NOMO-1 (cell line): ENCODE measurements around the gene CRAMP1.

Experiments
- DNase-seq, 2 experiments: peaks; one replicate each; lab custom pipeline; 2025; ENCODE audit not compliant: unreplicated experiment in 2 of 2; lab: John Stamatoyannopoulos, UW

Gene CRAMP1

DNA sequence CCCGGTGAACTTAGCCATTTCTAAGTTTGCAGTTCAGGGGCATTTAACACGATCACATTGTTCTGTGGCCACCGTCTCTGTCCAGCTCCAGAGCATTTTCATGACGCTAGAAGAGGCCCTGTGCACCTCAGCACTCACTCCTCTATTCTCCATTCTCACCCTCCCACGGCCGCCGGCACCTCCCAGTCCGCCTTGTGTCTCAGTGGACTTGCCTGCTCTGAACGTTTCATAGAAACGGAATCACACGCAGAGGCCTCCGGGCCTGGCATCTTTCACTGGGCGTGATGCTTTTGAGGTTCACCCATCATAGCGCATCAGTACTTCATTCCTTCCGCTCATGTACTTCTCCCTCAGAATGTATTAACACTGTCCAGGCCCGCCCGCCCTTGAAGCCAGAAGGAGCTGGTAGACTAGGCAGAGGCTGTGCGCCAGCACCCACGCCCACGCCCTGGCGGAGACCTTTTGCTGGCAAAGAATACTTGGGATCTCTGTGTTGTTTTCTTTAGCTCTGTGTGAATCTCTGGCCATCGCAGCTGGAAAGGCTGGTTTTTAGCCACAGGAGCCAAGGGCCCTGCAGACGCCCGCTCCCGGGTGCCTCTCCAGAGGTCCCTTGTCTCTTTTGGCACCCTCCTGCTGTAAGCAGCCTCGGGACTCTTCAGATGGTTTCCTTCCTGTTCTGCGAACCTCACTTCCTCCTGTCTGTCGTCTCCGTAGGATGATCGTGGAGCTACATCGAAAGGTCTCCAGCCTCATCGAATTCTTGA, 42.5 kb downstream of the CRAMP1 start:
- DNase-seq, result no peak

DNA sequence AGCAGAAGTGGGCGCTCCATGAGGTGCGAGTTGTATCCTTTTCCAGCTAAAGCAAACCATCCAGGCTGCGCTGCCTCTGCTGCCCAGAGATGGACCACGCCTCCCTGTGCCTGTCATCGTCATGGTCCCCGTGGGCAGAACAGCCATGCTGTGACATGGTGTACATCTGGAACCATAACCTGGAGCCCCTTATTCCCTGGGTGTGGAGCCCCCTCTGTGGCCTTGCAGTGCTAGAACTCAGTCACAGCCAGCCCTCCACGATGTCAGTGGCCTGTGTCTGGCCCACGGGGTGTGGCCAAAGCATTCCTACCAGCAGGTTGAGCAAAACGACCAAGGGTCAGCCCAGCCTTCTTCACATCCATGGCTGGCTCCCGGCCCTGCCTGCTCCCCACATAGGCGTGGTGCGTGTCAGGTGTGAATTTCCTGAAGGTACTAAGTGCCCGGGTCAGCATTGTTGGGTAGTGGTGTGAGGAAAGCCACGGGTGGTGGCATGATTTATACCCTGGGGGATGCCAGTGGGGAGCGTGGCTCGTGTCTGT, 43.2 kb downstream of the CRAMP1 start:
- no peak for DNase-seq

DNA sequence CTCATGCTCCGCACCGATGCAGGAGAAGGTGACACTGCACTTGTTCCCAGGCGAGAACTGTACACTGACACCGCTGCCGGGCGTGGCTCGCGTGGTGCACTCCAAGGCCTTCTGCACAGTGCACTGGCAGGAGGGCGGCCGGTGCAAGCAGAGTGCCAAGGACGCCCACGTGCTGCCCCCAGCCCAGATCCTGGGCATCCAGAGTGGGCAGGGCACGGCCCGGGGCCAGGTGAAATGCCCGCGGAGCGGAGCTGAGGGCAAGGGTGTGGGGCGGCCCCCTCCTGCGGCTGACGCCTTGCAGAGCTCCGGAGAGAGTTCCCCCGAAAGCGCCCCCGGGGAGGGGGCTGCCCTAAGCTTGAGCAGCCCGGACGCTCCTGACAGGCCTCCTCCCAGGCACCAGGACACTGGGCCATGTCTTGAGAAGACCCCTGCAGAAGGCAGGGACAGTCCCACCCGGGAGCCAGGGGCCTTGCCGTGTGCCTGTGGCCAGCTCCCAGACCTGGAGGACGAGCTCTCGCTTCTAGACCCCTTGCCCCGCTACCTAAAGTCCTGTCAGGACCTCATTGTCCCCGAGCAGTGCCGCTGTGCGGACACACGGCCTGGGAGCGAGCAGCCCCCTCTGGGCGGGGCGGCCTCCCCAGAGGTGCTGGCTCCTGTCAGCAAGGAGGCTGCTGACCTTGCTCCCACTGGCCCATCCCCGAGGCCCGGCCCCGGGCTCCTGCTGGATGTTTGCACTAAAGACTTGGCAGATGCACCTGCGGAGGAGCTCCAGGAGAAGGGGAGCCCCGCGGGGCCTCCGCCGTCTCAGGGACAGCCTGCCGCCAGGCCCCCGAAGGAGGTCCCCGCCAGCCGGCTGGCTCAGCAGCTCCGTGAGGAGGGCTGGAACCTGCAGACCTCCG, 44.0 kb downstream of the CRAMP1 start:
- no peak for DNase-seq

DNA sequence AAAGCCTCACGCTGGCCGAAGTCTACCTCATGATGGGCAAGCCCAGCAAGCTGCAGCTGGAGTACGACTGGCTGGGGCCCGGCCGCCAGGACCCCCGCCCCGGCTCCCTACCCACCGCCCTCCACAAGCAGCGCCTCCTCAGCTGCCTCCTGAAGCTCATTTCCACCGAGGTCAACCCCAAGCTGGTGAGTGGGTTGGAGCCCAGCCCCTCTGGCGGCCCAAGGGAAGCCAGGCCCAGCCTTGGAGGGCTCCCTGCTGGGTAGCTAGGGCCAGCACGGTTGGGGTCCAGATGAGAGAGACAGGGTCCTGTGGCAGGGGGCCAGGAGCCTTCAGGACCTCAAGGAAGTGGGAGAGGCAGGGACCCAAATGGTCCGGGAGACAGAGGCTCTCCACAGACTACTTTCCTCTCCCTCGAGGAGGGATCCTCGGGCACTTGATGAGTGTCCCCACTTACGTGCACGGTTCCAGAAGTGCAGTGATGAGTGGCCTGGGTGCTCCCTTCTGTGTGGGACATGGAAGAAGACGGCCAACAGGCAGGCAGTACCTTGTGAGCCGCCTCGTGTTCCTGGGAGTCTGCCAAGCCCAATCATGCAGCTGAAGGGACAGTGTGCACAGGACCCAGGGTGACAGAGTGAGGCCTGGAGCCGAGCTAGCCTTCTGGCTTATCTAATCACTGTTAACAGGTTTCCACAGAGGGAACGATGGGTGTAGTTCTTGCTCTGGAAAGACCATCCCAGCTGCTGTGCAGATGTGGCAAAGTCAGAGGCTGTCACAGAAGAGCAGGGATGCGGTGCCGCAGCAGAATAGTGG, 44.9 kb downstream of the CRAMP1 start:
- DNase-seq, result no peak

DNA sequence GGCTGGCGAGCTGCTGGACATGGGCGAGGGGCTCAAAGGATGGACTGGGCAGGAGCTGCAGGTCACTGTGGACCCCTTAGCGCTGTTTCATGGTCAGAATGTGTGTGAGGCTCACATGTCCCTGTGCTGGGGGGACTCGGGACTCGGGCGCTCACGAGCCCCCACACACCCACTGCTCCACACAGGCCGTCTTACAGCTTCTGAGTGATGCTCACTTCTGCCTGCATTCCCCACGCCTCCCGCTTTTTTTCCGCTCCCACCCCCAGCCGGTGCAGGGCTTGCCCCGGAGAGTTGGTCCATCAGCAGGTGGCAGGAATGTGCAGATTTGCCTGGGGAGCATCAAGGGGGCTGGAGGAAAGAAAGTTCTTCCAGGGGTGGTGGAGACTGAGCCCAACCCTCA, 45.7 kb downstream of the CRAMP1 start:
- no peak for DNase-seq

DNA sequence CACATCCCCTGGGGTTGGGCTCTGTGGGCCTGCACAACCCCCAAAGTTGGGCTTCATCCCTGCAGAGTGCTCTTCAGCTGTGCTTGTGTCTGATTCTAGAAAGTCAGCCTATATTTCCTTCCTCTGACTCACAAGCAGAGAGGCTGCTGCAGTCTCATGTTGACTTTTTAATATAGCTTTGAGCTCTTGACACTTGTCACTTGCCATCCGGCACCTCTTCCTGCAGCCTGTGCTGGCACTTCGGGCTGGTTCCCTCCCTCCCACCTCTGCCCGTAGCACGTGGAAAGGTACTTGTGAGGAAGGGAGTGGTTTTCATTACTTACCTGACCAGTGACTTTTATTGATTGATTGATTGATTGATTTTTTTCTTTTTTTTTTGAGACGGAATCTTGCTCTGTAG, 46.9 kb downstream of the CRAMP1 start:
- DNase-seq, result no peak

DNA sequence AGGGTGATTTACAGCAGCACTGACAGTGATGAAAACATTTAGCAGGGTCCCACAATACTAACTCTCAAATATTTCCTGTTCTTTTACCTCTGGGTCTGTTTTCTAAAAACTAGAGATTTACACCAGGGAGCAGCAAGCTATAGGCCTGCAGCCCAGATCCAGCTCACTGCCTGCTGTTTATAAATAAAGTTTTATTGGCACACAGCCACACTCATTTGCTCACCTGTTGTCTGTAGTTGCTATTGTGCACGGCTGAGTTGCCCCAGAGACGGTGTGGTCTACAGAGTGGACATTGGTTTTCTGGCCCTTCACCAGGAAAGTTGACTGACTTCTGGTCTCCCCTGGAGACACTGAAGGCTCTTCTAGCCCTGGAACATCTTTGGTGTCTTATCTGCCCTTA, 49.7 kb downstream of the CRAMP1 start:
- DNase-seq, result no peak

DNA sequence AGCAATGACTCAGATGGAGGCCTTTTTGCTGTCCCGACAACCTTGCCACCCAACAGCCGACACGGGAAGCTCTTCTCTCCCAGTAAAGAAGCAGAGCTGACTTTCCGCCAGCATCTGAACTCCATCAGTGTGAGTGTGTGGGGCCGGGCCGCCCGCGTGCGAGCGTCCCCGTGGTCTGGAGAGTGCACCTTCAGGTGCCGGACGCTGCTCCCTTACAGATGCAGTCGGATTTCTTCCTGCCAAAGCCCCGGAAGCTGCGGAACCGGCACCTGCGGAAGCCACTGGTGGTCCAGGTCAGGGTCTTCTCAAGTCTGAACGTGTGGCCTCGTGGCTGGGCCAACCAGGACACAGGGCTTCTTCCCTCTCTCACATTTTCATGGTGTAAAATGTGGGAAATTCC, 50.4 kb downstream of the CRAMP1 start:
- no peak for DNase-seq

DNA sequence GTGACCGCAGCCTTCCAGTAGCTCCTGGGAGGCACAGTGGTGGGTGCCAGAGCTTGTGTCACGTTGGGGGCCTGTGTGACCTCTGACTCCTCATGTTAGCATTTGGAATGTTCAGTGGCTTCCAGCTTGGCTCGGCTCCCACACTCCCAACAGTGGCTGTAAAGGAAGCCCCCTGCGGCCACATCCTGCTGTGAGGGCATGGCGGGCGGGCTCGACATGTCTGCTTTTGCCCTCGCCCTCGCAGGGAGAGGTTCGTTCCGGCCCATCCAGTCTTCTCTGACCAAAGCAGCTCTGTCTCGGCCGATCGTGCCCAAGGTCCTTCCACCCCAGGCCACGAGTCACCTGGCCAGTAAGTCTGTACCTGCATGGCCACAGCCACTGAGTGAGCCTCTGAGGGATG, 53.7 kb downstream of the CRAMP1 start:
- no peak for DNase-seq

DNA sequence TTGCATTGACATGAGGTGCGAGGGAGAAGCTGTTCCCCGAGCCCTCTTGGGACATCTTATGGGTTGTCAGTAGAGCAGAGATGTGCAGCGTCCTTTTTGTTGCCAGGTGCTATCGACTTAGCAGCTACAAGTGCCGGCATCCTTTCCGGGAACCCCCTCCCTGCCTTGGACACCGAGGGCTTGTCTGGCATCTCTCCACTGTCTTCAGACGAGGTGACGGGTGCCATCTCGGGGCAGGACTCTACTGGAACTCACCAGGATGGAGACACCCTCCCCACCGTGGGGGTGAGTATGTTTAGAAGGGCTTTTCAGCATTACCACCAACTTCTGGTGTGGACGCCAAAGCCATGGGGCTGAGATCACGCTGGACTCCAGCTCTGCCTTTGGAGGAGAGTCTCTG, 54.2 kb downstream of the CRAMP1 start:
- DNase-seq, result no peak

DNA sequence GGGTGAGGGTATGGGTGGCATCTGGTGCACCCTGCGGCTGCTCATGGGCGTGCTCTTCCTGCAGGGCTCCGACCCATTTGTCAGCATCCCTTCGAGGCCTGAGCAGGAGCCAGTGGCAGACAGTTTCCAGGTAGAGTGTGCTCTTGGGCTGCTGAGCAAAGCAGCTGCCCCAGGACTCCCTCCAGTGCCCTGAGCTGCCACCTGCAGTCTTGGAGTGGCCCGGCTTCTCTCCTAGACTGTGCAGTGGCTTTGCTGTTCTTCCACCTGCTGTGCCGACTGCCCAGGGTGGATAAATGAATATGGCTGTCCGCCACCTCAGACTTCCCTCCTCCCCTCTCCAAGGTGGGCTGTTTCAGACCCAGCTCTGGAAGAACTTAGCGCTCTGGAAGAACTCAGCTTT, 55.1 kb downstream of the CRAMP1 start:
- no peak for DNase-seq

DNA sequence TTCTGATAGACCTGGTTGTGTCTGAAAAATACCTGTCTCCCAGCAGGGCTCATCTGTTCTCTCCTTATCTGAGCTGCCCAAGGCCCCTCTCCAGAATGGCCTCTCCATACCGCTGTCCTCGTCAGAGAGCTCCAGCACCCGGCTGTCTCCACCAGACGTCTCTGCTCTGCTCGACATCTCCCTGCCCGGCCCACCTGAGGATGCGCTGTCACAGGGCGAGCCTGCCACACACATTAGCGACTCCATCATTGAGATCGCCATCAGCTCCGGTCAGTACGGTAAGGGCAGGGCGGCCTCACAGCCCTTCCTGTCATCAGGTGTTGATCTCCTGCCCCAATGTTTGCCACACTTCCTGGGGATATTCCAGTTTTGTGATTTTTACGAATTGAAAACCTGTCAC, 55.8 kb downstream of the CRAMP1 start:
- DNase-seq, result no peak

DNA sequence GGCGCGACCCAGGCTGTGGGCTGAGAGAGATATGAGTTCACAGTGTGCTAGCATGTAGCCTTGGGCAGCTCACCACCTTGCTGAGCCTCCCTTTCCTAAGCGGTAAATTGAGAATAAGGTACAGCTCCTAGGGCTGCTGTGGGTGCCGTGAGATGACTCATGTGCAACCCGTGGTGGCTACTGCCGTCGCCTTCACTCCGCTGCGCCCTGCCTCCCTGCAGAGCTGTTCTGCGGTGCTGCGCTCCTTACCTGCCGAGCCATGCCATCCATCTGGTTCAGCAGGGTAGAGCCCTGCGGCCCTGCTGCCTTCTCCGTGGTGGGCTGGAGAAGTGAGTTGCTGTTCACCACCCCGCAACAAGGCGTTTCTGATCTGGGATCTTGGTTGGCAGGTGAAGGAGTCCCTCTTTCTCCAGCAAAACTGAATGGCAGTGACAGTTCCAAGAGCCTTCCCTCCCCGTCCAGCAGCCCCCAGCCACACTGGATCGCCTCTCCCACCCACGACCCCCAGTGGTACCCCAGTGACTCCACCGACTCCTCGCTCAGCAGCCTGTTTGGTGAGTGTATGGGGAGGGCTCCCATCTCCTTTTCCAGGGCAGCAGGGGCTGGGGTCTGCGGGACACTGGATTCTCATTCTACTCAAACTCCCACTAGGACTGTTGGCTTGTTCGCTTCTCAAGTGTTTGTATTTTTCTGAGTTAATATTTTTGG, 56.6 kb downstream of the CRAMP1 start:
- DNase-seq, result no peak

DNA sequence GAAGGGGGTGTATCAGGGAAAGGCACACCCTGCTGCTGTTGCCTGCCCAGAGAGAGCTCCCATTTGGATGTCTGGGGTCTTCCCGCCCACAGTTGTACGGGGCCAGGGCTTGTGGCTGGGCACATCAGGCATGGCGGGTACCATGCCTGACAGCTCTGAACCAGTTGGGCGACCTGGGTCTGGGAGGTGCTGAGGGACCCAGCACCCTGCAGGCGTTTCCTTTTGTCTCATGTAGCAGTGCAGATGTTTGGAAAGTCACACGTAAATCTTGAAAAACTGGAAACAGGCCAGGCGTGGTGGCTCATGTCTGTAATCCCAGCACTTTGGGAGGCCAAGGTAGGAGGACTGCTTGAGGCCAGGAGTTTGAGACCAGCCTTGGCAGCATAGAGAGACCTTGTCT, 57.5 kb downstream of the CRAMP1 start:
- no peak for DNase-seq

DNA sequence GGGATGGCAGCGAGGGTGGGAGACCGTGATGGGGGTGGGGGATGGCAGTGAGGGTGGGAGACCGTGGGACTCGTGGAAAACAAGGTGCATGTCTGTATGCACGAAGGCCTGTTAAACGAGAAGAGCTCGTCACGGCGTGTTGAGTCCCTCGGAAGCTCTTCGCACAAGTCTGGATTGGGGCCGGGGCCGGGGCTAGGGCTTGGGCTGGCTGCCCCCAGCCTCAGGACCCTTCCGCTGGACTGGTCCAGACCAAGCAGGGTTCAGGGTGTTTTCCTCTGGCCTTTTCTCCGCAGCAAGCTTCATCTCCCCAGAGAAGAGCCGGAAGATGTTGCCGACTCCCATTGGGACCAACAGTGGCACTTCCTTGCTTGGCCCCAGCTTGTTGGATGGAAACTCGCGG, 58.2 kb downstream of the CRAMP1 start:
- DNase-seq, result no peak

DNA sequence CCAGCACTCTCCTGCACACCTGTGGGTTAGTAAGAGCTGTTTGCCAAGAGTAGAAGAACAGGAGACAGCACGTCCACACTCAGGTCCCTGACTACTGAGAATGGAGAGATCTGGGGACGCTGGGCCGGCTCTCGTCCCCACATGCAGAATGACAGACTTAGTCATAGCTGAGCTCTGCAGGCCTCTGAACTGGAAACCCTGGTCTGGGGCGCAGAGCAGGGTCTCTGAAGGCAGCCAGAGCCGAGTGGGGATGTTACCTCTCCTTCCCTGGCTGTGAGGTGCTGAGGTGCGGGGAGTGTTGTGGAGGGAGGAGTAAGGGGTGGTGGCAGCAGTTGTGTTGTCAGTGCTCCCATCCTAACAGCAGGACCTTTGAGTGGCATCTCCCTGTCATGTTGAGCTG, 58.7 kb downstream of the CRAMP1 start:
- DNase-seq, result no peak

DNA sequence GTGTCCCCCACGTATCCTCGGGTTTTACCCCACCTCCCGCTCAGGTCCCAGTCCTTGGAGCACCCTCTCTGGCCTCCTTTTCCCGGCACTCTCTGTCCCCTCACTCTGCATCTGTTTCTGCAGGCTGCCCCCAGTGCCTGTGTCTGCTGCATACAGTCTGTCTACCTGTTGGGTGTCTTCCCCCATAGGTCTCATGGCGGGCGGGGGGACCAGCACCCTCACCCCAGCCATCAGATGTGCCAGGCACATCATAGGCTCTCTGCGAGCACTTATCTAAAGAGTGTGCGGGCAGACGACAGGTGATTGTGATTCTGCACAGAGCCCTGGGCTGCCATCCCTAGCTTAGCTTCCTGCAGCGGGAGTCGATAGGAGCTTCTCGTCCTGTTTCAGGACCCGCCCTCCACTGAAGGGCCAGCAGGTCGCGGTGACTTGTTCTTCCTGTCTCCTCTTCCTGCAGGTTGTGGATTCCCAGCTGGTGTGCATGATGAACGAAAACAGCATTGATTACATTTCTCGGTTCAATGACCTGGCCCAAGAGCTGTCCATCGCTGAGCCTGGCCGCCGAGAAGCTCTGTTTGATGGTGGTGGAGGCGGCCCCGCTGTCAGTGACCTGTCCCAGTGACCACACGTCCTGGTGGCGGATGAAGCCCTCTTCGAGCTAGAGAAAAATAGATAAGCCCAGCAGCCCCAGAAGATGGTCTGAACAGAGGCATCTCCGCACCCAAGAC, 61.4 kb downstream of the CRAMP1 start:
- DNase-seq, result no peak

DNA sequence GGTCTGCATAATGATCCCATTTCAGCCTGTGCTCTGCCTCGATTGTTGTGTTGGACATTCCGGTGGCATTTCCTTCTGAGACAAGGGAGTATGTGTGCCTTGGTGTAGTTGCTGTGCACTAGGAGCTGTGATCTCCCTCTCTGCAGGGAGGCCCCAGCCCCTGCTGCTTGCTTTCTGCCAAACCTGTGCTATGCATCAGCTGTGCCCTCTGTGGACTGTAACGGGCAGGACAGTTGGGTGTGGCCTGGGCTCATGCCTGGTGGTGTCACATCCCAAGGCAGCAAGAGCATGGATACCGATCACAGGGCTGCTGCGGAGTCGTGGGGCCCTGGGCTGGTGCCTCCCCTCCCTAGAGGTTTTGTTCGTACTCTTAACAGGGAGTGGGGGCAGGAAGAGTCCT, 62.1 kb downstream of the CRAMP1 start:
- DNase-seq, result no peak

DNA sequence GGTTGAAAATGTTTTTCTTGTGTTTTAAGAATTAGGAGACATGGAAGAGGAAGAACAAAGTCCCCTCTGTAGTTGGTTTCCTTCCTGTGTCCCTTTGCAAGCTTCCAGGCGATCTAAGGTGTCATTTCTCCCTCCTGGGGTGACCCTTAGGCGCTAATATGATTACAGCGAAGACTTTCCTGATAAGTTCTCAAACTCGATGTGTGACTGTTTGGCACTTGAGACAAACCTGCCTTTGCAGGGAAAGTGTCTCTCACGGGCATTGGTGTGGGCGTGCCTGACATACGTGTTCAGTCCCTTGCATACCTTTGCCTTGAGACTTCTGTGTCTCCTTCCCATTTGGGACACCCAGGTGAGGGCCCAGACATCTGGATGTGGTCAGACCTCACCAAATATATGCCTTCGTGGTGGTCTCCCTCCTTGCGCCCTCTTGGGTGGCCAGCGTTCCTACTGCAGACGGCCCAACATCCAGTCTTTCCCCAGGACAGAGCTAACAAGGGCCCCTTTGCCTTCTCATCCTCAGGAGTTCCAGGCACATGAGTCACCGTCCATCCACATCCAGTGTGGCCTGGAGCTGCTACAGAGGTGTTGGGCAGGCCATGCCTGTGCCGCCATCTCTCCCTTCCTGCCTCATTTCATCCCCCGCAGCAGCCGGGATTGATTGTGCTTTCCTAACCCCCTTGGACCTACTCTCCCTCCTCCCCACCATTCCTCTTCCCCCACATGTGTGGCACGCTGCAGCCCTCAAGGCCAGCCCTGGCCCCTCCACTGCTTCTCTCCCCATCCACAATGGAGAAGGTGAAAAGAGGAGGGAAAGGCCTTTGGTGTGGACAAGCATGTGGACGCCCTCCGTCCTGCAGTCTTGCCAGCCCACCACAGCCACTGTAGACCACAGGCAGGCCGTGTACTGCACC, 62.8 kb downstream of the CRAMP1 start:
- DNase-seq, result no peak
